Effector CD4-positive, alpha-beta T cell (primary cell): Measurements from ENCODE around the gene TNFRSF17.

ENCODE experiments used
- DNase-seq: peaks from one replicate; pipeline ENCODE4 v3.0.0-alpha.2; 2020

Gene TNFRSF17

GRCh38 chr16:11972128-11972527 lies 7.1 kb downstream of the TNFRSF17 start:
- no peak for DNase-seq

- no peak for DNase-seq
These were observed 8.1 kb downstream of the TNFRSF17 start for GRCh38 chr16:11973070-11973469.

DNA sequence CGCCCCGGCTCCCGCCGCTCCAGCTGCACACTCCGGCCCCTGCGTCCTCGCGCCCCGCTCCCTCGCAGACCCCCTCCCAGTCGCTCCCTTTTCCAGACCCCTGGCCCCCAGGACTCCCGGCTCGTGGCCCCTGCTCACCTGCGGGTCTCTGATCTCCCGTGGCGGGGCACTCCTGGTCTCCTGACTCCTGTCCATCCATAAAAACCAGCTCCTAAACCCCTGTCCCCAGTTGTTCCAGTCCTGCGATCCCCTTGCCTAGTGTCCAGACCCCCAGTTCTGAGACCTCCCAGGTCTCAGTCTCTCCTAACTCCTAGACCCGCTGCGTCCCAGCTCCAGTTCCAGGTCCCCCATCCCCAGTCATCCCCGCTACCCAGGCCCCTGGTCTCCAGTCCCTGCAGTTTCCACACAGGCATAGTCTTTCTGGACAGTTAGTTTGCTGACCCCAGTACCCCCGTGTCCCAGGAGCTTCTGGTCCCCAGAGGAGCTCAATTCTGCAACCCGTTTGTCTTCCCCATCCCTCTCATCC lies 11.9 kb downstream of the TNFRSF17 start:
- no peak for DNase-seq

DNA sequence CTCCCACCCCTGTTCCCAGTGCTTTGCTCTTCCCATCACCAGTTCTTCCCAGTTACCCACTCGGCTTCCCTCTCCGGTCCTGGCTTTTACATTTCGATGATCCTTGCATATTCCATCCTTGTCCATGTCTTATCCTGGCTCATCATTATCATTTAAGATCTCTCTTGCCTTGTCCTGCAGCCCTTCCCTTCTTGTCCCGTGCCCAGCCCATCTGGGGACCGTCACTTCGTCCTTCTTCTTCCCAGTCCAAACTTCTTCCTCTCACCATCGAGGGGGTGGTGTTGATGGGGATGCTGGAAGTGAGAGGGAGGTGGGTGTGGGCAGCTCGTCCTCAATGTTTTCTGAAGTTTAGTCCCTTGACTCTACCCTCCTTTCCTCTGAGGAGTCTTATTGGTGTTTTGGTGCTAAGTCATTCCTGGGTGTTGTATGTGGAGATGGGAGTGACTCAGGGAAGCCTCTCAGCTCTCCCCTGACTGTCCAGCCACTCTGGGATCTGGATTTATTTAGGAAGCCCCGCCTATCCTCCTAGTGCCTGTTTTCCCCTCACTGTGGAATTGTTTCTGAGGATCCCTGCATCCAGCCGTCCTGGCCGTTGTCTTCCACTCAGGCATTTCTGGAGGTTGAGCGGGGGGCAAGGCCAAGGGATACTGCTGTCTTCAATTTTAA lies 12.5 kb downstream of the TNFRSF17 start:
- no peak for DNase-seq

GRCh38 chr16:11978080-11978479 lies 13.1 kb downstream of the TNFRSF17 start:
- DNase-seq = no peak

DNA sequence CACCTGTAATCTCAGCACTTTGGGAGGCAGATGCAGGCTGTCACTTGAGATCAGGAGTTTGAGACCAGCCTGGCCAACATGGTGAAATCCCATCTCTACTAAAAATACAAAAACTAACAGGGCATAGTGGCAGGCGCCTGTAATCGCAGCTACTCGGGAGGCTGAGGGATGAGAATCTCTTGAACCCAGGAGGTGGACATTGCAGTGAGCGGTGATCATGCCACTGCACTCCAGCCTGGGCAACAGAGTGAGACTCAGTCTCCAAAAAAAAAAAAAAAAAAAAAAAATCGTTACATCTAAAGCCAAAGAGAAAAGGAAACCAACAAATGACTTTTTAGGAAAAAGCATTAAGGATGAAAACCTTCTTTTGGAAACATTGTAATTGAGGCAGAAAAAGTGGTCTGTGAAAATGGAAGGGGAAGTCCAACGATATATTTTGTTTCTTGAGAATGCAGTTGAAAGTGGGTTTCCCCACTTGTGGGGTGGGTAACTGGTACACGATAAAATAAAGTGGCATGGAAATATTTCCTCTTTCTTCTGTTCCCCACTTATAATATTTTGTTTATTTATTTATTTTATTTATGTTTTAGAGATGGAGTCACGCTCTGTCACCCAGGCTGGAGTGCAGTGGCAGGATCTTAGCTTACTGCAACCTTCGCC lies 14.1 kb downstream of the TNFRSF17 start:
- no peak for DNase-seq

GRCh38 chr16:11980136-11980844 lies 15.3 kb downstream of the TNFRSF17 start:
- DNase-seq = no peak

DNA sequence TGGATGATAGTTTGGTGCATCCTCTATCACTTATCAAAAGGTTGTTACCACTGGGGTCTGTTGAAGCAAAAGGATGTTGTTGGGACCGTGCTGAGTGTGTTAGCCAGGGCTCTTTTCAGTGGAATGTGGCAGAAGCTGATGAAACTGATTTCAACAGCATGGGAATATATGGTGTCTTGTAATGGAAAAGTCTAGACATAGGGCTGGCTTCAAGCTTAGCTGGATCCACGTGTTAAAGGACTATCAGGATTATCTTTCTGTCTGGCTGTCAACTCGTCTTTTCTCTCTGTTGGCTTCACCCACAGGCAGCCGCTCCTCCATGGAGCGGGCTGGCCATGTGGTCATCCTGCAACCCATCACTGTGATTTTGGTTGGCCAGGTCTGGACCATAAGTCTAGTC lies 20.2 kb downstream of the TNFRSF17 start:
- DNase-seq = no peak

DNA sequence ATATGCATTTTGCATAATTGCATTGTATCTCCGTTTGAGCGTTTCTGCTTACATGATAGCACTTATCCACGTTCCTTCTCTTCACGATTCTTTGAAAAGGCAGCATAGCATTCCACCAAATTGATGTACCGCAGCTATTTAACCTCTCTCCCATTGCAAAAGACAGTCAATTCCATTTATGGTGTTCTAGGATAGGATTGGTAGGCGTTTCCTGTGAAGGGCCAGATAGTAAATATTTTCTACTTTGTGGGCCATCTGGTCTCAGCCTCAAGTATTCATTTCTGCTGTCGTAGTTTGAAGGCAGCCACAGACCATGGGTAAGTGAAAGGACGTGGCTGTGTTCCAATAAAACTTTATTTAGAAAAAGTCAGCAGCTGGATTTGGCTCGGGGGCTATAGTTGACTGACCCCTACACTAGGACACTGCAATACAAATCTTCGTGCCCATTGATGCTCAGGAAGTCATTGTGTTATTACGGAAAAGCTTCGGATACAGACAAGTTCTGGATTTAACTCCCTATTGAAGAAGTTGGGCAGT lies 21.6 kb downstream of the TNFRSF17 start:
- DNase-seq = no peak

DNA sequence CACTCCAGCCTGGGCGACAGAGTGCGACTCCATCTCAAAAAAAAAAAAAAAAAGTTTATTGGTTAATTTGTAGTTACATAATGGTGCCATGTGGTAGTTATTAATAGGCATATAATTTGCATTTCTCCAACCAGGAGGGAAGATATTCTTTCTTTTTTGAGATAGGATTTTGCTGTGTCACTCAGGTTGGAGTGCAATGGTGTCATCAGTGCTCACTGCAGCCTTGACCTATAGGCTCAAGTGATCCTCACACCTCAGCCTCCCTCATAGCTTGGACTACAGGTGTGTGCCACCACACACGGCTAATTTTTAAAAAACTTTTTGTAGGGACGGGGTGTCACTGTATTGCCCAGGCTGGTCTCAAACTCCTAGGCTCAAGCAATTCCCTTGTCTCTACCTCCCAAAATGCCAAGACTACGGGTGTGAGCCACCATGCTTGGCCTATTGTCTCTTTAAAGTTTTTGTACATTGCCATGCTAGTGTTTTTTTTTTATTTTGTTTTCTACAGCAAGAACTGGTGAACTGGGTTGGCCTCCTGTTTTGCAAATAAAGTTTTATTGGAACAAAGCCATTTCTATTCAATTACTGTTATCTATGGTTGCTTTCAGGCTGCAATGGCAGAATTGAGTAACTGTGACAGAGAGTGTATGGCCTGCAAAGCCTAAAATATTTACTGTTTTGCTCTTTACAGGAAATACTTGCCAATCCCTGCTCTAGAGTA lies 23.4 kb downstream of the TNFRSF17 start:
- no peak for DNase-seq

DNA sequence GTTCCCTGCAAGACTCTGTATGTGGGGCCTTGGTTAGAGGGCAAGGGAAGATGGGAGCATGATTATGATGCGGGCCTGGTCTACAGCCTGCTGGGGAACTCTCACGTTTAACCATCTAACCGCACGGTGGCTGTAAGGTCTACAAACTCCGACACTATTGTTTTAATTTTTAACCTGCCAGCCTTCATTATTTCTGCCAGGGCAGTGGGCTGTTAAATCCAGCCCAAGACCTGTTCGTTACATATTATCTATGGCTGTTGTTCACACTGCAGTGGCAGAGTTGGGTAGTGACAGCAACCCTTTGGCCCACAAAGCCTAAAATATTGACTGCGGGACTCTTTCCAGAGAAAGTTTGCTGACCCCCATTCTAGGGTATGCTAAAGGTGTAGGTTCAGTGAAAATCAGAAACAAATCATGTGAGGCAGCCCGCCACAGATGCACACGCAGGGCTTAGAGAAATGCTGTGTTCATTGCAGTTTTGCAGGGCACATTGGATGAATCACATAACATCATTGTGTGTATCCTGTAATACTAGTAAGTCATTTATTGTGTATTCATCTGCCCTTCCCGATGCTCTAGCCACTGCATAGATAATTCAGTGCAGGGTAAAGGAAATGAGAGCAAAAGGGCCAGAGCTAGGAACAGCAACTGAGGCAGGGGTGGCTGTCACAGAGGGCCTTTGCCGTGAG lies 25.8 kb downstream of the TNFRSF17 start:
- no peak for DNase-seq

DNA sequence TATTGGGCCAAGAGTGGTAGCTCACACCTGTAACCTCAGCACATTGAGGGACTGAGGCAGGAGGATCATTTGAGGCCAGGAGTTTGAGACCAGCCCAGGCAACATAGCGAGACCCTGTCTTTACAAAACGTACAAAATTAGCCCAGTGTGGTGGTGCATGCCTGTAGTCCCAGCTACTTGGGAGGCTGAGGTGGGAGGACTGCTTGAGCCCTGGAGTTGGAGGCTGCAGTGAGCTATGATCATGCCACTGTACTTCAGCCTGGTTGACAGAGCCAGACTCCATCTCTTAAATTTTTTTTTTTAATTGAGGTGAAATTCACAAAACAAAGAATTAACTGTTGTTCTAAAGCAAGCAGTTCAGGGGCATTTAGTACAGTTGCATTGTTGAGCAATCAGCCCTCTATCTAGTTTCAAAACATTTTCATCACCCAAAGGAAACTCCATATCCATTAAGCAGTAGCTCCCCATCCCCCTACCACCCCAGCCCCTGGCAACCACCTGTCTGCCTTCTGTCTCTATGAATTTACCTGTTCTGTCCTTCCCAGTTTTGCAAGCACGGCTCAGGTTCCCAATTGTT lies 27.1 kb downstream of the TNFRSF17 start:
- no peak for DNase-seq

- DNase-seq = no peak
These were observed 27.8 kb downstream of the TNFRSF17 start for GRCh38 chr16:11992586-11993524.

- DNase-seq = no peak
These were observed 29.4 kb downstream of the TNFRSF17 start for GRCh38 chr16:11994143-11995119.

DNA sequence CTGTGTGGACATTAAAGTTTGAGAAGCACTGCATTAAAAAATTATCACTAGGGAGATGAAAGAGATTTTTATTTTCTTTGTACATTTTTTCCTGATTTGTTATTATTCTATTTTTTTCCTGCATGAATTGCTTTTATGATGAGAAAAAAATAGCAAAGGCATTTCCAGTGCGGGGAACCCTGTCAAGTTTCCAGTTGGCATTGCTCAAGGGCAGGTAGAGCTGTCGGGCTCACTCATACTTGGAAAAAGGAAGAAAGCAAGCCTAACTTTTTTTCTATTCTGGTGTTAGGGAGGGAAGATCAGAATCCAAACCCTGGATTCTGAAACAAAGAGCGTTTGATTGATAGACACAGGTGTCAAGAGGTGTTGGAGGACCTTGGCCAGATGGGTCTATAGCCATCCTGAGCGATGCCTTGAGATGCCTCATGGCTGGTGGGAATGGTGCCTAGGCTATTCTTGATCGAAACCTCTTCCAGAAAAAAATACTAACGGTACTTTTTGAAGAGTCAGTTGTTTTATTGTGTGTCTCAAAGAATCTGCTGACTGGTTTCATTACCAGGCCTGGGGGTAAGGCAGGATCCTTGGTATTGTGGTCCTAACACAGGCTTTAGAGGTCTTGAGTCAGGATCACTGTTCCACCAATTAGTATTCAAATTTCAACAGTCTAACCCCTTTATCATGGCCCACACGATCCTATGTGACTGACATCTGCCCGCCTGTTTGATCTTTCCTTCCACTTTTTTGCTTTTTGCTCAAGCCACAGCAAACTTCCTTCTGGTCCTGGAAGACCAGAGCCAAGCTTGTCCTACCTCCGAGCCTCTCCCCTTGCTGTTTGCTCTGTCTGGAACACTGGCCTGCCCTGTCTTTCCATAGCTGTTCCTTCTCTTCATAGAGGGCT lies 31.7 kb downstream of the TNFRSF17 start:
- DNase-seq = no peak

- DNase-seq = no peak
These were observed 35.0 kb downstream of the TNFRSF17 start for GRCh38 chr16:12000032-12000431.

- DNase-seq = no peak
These were observed 37.5 kb downstream of the TNFRSF17 start for GRCh38 chr16:12002447-12003006.

DNA sequence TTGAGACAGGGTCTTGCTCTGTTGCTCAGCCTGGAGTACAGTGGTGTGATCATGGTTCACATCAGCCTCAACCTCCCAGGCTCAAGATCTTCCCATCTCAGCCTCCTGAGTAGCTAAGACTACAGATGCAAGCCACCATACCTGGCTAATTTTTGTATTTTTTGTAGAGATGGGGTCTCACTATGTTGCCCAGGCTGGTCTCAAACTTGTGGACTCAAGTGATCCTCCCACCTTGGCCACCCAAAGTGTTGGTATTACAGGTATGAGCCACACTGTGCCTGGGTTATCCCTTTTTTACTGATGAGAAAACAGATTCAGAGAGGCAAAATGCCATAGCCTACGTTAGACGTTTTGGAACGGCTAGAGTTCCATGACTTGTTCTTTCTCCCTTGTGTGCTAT lies 41.6 kb downstream of the TNFRSF17 start:
- DNase-seq = no peak
